ENCODE results near the gene ZNF594. TPM values are rescaled to one million over a fixed set of nuclear protein-coding genes. Genes with fewer than 3 reads are reported as not detected.

ZNF594 gene
- total and polyA plus RNA-seq, 9 donors: 6.4 to 35.6 (median 20.1) TPM

DNA sequence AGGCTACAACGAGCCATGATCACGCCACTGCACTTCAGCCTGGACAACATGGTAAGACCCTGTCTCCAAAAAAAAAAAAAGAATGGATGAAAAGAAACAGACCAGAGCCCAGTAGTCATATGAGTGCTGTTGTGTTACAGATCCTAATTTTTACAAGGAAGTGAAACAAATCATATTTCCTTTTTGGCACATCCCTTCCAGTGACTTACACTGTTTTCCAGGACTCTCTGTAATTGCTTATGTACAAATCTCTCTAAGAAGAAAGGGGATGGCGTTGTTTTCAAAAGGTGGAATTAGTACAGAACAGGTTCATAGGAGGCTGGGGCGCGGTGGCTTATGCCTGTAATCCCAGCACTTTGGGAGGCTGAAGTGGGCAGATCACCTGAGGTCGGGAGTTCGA is 19.8 kb upstream of the ZNF594 start:
- no peak for DNase-seq
- Histone ChIP-seq H3K27ac (no peak overlapping the region), H3K27me3 (no peaks in the 10 kb centered on the region), H3K4me3 (no peak overlapping the region), H3K36me3 (no peaks in the 10 kb centered on the region), H3K4me1 (ENCODE audit: insufficient read depth) (peaks cover 1% of the 10 kb centered on the region), H3K9me3 (no peaks in the 10 kb centered on the region)
- TF ChIP-seq EP300 (IDR thresholded peaks at IDR 0.05): no peak
- TF ChIP-seq, protein P1, sequence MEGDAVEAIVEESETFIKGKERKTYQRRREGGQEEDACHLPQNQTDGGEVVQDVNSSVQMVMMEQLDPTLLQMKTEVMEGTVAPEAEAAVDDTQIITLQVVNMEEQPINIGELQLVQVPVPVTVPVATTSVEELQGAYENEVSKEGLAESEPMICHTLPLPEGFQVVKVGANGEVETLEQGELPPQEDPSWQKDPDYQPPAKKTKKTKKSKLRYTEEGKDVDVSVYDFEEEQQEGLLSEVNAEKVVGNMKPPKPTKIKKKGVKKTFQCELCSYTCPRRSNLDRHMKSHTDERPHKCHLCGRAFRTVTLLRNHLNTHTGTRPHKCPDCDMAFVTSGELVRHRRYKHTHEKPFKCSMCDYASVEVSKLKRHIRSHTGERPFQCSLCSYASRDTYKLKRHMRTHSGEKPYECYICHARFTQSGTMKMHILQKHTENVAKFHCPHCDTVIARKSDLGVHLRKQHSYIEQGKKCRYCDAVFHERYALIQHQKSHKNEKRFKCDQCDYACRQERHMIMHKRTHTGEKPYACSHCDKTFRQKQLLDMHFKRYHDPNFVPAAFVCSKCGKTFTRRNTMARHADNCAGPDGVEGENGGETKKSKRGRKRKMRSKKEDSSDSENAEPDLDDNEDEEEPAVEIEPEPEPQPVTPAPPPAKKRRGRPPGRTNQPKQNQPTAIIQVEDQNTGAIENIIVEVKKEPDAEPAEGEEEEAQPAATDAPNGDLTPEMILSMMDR (IDR thresholded peaks at IDR 0.05): no peak
- TF ChIP-seq POLR2A (IDR thresholded peaks at IDR 0.05): no peak
- intact Hi-C loops (cut with DNase I): no loop called here
- WGBS, 3 donors: 93 to 97% (median 94%) methylated on average over 7 of the region's 7 CpGs

DNA sequence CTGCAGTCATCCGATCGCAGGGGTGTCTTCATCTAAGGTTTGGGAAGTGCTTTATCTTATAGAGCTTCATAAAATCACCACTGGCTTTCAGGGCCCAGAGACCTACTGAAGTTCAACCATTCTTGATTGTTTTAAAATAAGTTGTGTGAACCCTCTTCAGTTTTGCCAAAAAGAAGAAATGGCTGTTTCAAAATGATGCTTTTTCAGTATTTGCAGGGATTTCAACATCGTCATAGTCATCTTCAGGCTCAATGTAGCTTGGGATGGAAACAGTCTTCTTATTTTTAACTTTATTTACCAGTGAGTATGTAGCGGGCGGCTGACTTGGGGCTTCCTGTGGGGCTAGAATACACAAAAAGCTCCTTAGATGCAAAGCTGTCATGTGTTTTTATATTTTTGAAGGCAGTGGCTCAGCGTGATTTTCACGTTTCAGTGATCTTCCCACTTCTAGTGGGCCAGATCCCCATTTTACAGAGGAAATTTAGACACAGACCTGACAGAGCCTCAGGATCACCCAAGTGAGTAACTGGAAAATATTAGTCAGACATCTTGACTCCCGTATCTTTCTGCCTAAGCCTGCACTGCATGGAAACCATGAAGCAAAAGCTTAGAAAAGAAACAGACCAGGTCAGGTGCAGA is 19.1 kb upstream of the ZNF594 start:
- no peak for DNase-seq
- intact Hi-C loops (cut with DNase I): no loop called here
- no peak overlapping the region for H3K4me3 ChIP-seq
- no peaks in the 10 kb centered on the region for H3K27me3 ChIP-seq
- no peaks in the 10 kb centered on the region for H3K36me3 ChIP-seq
- no peaks in the 10 kb centered on the region for H3K9me3 ChIP-seq
- peaks cover 1% of the 10 kb centered on the region for H3K4me1 ChIP-seq (ENCODE audit: insufficient read depth)
- WGBS, 3 donors: 92 to 94% (median 93%) methylated on average over 8 of the region's 8 CpGs
- TF ChIP-seq POLR2A (IDR thresholded peaks at IDR 0.05) (no peak), EP300 (IDR thresholded peaks at IDR 0.05) (no peak)
- TF ChIP-seq, protein P1 (IDR thresholded peaks at IDR 0.05): no peak
- H3K27ac ChIP-seq: no peak overlapping the region

DNA sequence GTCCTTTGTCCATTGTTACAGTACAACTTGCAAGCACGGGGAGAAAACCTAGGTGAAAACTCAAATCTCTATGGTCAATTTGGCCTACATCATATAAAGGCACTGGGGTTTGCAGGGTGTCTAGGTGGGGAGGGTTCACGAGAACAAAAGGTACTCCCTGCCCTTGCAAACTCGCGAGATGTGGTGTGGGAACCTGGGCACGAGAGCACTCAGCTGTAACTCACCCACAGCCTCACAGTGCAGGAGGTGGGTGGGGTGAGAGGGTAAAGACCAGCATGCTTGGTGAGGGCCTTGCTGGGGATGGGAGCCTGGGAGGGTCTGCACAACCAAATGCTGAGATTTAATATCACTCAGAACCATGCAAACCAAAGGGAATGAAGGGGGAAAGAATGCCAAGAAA is 18.4 kb upstream of the ZNF594 start:
- DNase-seq: no peak
- Histone ChIP-seq H3K9me3 (no peaks in the 10 kb centered on the region), H3K27ac (no peak overlapping the region), H3K36me3 (no peaks in the 10 kb centered on the region), H3K4me3 (no peak overlapping the region), H3K4me1 (ENCODE audit: insufficient read depth) (peaks cover 1% of the 10 kb centered on the region), H3K27me3 (no peaks in the 10 kb centered on the region)
- intact Hi-C loops (cut with DNase I): no loop called here
- TF ChIP-seq, protein P1 (IDR thresholded peaks at IDR 0.05): no peak
- TF ChIP-seq POLR2A (IDR thresholded peaks at IDR 0.05) (no peak), EP300 (IDR thresholded peaks at IDR 0.05) (no peak)
- 86 to 94% (median 92%) methylated on average over 5 of the region's 5 CpGs for WGBS, 3 donors

DNA sequence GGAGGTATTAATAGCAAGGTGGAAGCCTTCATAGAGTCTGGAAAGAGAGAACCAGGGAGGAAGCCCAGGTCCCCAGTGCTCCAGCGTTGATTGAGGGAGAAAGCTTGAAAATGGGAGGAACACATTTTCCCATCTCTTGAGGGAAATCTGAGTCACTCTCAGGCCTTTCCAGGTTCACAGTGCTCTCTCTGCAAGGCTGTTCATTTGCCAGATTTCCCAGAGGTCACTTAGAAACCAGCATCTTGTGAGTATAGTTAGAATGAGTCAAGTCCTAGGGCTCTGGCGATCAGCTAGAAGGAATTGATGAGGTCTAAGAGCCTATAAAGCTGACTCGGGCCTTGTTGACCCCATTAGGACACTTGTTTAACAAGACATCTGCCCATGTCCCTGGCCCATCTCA is 17.7 kb upstream of the ZNF594 start:
- H3K36me3 ChIP-seq: no peaks in the 10 kb centered on the region
- no peak overlapping the region for H3K27ac ChIP-seq
- H3K27me3 ChIP-seq: no peaks in the 10 kb centered on the region
- no peak for DNase-seq
- 83 to 91% (median 86%) methylated on average over 3 of the region's 3 CpGs for WGBS, 3 donors
- peaks cover 1% of the 10 kb centered on the region for H3K4me1 ChIP-seq (ENCODE audit: insufficient read depth)
- TF ChIP-seq, protein P1 (IDR thresholded peaks at IDR 0.05): no peak
- TF ChIP-seq EP300 (IDR thresholded peaks at IDR 0.05): no peak
- TF ChIP-seq POLR2A (IDR thresholded peaks at IDR 0.05): no peak
- intact Hi-C loops (cut with DNase I): no loop called here
- H3K4me3 ChIP-seq: no peak overlapping the region
- H3K9me3 ChIP-seq: no peaks in the 10 kb centered on the region
